Measurements from ENCODE around the gene ABCC3.

ABCC3 gene

DNA sequence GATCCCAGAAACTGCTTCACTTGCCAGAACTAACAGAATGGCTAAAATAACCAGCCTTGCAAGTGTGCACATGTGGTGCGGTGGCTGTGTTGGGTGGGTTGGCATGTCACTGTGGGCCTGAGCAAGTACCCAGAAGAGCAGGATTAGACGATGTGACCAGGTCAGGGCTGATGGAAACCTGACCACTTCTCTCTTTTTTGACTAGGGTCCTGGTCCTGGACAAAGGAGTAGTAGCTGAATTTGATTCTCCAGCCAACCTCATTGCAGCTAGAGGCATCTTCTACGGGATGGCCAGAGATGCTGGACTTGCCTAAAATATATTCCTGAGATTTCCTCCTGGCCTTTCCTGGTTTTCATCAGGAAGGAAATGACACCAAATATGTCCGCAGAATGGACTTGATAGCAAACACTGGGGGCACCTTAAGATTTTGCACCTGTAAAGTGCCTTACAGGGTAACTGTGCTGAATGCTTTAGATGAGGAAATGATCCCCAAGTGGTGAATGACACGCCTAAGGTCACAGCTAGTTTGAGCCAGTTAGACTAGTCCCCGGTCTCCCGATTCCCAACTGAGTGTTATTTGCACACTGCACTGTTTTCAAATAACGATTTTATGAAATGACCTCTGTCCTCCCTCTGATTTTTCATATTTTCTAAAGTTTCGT, 56.3 kb downstream of the ABCC3 start:
- DNase-seq (ENCODE audit: insufficient read length, low spot score), result no peak
- TF ChIP-seq, protein P1, sequence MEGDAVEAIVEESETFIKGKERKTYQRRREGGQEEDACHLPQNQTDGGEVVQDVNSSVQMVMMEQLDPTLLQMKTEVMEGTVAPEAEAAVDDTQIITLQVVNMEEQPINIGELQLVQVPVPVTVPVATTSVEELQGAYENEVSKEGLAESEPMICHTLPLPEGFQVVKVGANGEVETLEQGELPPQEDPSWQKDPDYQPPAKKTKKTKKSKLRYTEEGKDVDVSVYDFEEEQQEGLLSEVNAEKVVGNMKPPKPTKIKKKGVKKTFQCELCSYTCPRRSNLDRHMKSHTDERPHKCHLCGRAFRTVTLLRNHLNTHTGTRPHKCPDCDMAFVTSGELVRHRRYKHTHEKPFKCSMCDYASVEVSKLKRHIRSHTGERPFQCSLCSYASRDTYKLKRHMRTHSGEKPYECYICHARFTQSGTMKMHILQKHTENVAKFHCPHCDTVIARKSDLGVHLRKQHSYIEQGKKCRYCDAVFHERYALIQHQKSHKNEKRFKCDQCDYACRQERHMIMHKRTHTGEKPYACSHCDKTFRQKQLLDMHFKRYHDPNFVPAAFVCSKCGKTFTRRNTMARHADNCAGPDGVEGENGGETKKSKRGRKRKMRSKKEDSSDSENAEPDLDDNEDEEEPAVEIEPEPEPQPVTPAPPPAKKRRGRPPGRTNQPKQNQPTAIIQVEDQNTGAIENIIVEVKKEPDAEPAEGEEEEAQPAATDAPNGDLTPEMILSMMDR (IDR thresholded peaks at IDR 0.05; ENCODE audit: insufficient read depth, missing control alignments), result no peak
- FAIRE-seq, result no peak

- TF ChIP-seq, protein P1 (IDR thresholded peaks at IDR 0.05; ENCODE audit: insufficient read depth, missing control alignments), result no peak
- FAIRE-seq, result no peak
- no peak for DNase-seq (ENCODE audit: insufficient read length, low spot score)
These were observed 57.1 kb downstream of the ABCC3 start for GRCh38 chr17:50691550-50692447.

GRCh38 chr17:50692448-50693035, 57.9 kb downstream of the ABCC3 start:
- no peak for DNase-seq (ENCODE audit: insufficient read length, low spot score)
- no peak for FAIRE-seq
- TF ChIP-seq, protein P1 (IDR thresholded peaks at IDR 0.05; ENCODE audit: insufficient read depth, missing control alignments), result no peak

DNA sequence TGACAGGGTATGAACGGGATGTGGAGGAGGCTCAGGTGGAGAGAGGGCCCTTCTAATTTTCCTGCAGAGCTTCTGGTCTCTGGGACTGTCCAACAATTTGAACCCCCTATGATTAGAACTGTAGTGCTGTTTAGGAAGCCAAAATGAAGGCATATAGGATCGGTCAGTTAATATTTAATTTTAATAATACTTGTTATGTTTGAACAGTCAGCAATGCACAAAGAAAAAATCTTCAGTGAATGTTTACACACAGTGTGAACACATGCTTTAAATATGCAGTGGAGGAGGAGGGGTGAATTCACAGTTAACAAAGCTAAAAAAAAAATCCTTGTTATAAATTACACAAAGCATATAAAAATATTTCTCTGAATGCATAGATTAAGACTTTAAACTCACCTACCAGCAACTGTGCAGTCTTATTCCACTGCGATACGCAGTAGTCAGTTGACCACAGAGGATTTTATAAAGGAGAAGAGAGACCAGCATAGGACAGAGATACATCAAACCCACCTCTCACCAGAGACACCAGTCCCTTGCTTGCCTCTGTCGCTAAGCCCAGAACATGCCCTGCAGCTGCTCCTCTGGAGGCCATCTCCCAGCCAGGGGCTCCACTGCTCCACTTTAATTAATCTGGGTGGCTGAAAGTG, 58.5 kb downstream of the ABCC3 start:
- TF ChIP-seq, protein P1 (IDR thresholded peaks at IDR 0.05; ENCODE audit: insufficient read depth, missing control alignments), result no peak
- DNase-seq (ENCODE audit: insufficient read length, low spot score), result no peak
- FAIRE-seq, result no peak

GRCh38 chr17:50696365-50696879, 61.7 kb downstream of the ABCC3 start:
- DNase-seq (ENCODE audit: insufficient read length, low spot score), result no peak
- TF ChIP-seq, protein P1 (IDR thresholded peaks at IDR 0.05; ENCODE audit: insufficient read depth, missing control alignments), result no peak
- FAIRE-seq, result no peak

GRCh38 chr17:50697062-50697461, 62.4 kb downstream of the ABCC3 start:
- DNase-seq (ENCODE audit: insufficient read length, low spot score), result no peak
- FAIRE-seq, result no peak
- TF ChIP-seq, protein P1 (IDR thresholded peaks at IDR 0.05; ENCODE audit: insufficient read depth, missing control alignments), result no peak
